ENCODE data around the gene SYT5. TPM values are rescaled to one million over a fixed set of nuclear protein-coding genes. Genes with fewer than 3 reads are reported as not detected.
A peak's percentile ranks its signal among the peaks of the same experiment; 100 is the strongest.

SYT5 gene
- total and polyA plus RNA-seq, 3 experiments from 2014 or later = 0.37 TPM; not detected in 2

DNA sequence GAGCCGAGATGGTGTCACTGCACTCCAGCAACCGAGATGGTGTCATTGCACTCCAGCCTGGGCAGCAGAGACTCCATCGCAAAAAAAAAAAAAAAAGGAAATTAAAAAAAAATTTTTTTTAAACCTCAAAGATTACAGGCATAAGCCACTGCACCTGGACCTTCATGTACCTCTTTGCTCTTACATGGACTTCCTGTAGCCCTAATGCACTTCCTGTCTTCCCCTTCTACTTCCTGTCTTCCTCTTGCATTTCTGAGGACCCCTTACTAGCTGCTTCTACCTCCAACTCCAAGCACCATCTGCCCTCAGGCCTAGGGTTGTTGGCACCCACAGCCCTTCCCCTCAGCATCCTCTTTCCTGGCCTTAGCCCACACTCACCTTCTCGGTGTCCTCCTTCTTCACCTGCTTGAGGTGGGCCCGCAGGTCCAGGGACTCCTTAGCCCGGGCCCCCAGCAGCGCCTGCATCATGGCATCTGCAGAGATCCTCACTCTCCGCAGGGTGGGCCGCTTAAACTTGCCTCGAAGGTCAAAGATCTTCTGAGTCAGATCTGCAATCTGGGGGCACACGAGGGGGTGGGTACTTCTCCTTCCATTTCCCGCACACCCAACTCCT is 26.3 kb downstream of the SYT5 start:
- POLR2A ChIA-PET = no interaction called here

DNA sequence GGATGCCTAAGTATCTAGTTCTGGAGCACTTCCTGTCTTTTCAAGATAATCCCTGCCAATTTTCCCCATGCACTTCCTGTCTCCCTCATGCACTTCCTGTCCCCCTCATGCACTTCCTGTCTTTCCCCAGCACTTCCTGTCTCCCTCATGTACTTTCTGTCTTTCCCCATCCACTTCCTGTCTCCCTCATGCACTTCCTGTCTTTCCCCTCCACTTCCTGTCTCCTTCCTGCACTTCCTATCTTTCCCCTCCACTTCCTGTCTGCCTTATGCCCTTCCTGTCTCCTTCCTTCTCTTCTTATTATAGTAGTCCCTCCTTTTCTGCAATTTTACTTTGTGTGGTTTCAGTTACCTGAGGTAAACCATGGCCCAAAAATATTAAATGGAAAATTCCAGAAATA is 28.1 kb downstream of the SYT5 start:
- POLR2A ChIA-PET = no interaction called here
- Mint-ChIP-seq H3K4me3 (no peak overlapping the region), H3K27ac (peak overlapping the region; percentile 34 to 95 (median 73)), H3K36me3 (peaks cover 0 to 1% (median 0%) of the 10 kb centered on the region in 3 donors), H3K9me3 (peaks cover 3 to 12% (median 7%) of the 10 kb centered on the region in 5 donors), H3K27me3 (peaks cover 25 to 27% of the 10 kb centered on the region in 2 donors), H3K4me1 (peaks cover 23 to 29% (median 25%) of the 10 kb centered on the region in 3 donors)
- peaks cover 5% of the 10 kb centered on the region for H3K27me3 ChIP-seq (ENCODE audit: insufficient read depth, low read length, poor library complexity, severe bottlenecking)
- no peak overlapping the region for H3K4me3 ChIP-seq (ENCODE audit: low read length)
- CTCF ChIA-PET = no interaction called here
- H3K4me1 ChIP-seq (ENCODE audit: insufficient read depth, low read length) = peaks cover 28% of the 10 kb centered on the region
- no peaks in the 10 kb centered on the region for H3K36me3 ChIP-seq (ENCODE audit: insufficient read depth, low read length)
- DNase-seq = no peak
- peaks cover 10% of the 10 kb centered on the region for H3K9me3 ChIP-seq (ENCODE audit: low read length)
- no peak overlapping the region for H3K27ac ChIP-seq (ENCODE audit: low read depth, low read length)

More for the DNA sequence above, 26.3 kb downstream of the SYT5 start:
- CTCF ChIA-PET = interaction anchor here (0.9 to 1.2 kb wide), 2 partner anchors 13 to 264 kb away, joined by 3 to 4 read pairs; no protein-coding TSS in a partner anchor
- Histone ChIP-seq H3K27ac (ENCODE audit: low read depth, low read length) (no peak overlapping the region), H3K36me3 (ENCODE audit: insufficient read depth, low read length) (no peaks in the 10 kb centered on the region), H3K27me3 (ENCODE audit: insufficient read depth, low read length, poor library complexity, severe bottlenecking) (peaks cover 5% of the 10 kb centered on the region), H3K4me1 (ENCODE audit: insufficient read depth, low read length) (peaks cover 28% of the 10 kb centered on the region), H3K9me3 (ENCODE audit: low read length) (peaks cover 10% of the 10 kb centered on the region), H3K4me3 (ENCODE audit: low read length) (no peak overlapping the region)
- Mint-ChIP-seq H3K27me3 (peaks cover 25 to 30% of the 10 kb centered on the region in 2 donors), H3K9me3 (peaks cover 3 to 12% (median 7%) of the 10 kb centered on the region in 5 donors), H3K4me3 (peak overlapping the region in 1 of 7 donors; percentile 25), H3K27ac (peak overlapping the region in 3 of 8 donors; percentile 53 to 89 (median 79)), H3K36me3 (peaks cover 0 to 1% (median 0%) of the 10 kb centered on the region in 3 donors), H3K4me1 (peaks cover 23 to 29% (median 25%) of the 10 kb centered on the region in 3 donors)
- no peak for DNase-seq

DNA sequence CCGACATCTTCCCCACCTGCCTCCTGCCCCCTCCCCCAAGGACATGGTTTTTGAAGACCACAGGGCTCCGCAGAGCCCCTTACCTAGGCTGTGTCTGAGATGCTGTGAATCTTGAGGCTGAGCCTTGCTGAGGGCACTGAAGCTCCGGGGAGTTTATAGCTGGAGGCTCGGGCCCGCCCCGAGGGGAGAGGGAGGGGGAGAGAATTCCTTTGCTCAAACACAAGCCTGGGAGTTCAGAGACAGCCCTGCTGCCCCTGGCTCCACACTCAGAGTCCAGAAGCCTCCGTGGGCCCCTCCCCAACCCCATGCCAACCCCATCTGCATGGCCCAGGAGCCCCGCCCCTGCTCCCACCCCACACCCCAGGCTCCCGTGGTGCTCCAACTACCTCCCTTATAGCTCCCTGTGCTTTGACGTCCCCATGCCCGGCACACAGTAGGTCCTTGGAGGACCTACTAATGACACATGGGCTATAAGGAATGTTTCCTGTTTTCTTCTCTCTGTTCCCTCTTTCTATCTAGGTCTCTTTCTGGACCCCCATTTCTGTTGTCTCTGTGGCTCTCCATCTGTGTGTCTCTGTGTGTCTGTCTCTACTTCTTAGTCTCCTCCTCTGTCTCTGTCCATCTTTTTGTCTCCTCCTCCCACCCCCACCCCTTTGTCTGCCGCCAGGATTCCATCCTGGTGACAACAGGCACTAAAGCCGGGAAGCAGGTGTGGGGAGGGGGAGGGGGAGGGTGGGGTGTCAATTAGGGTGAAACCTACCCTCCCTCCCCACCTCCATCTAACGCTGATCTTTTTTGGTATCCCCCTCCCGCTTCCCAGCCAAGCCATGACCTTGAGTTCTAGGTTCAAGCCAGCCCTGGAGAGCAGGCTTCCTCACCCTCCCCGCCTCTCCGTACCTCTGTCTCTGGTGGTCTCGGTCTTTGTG is 30.7 kb downstream of the SYT5 start, which contains the start of gene TNNT1:
TSS of gene TNNT1 (minus strand) at position 129 of the 926 bp plus-strand sequence. CDS start 2,049 bp downstream, outside the sequence.
- H3K4me3 Mint-ChIP-seq = peak within 1 kb of the TSS in 4 of 7 donors; percentile 17 to 59 (median 26)
- peaks cover 27 to 33% of the 10 kb centered on the region in 2 donors for H3K27me3 Mint-ChIP-seq

DNA sequence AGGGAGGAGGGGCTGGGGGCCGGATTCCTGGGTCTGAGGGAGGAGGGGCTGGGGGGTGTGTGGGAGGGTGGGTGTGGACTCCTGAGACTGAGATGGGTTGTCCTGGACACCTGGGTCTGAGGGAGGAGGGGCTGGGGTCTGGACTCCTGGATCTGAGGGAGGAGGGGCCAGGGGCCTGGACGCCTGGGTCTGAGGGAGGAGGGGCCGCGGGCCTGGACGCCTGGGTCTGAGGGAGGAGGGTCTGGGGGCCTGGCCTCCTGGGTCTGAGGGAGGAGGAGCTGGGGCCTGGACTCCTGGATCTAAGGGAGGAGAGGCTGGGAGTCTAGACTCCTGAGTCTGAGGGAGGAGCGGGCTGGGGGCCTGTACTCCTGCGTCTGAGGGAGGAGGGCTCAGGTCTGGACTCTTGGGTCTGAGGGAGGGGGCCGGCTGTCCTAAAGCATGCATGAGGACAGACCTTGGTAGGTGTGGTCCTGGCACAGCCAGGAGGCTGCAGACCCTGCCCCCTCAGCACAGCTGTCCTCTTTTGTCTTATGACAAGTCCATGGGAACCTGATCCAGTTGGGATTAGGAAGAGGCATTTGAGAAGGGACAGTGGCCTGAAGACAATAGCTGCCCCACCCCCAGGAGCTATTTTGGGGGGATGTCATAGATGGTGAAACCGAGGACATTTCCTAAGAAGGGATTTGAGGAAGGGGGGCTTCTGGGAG is 32.4 kb downstream of the SYT5 start:
- Histone ChIP-seq H3K27ac (ENCODE audit: low read depth, low read length) (peak overlapping the region; percentile 43), H3K9me3 (ENCODE audit: low read length) (peaks cover 10% of the 10 kb centered on the region), H3K36me3 (ENCODE audit: insufficient read depth, low read length) (no peaks in the 10 kb centered on the region), H3K4me3 (ENCODE audit: low read length) (no peak overlapping the region), H3K4me1 (ENCODE audit: insufficient read depth, low read length) (peaks cover 14% of the 10 kb centered on the region), H3K27me3 (ENCODE audit: insufficient read depth, low read length, poor library complexity, severe bottlenecking) (peaks cover 15% of the 10 kb centered on the region)
- Mint-ChIP-seq H3K27me3 (peaks cover 34 to 43% of the 10 kb centered on the region in 2 donors), H3K36me3 (peaks cover 0 to 1% (median 0%) of the 10 kb centered on the region in 3 donors), H3K27ac (peak overlapping the region in 1 of 8 donors; percentile 38), H3K4me3 (peak overlapping the region in 1 of 7 donors; percentile 59), H3K4me1 (peaks cover 7 to 13% (median 8%) of the 10 kb centered on the region in 3 donors), H3K9me3 (peaks cover 0 to 12% (median 5%) of the 10 kb centered on the region in 5 donors)
- no peak for DNase-seq
- CTCF ChIA-PET = no interaction called here
- POLR2A ChIA-PET = no interaction called here

More for the DNA sequence above, 30.7 kb downstream of the SYT5 start, which contains the start of gene TNNT1:
- ChIA-PET CTCF (no interaction called here), POLR2A (no interaction called here)
- Histone ChIP-seq H3K9me3 (ENCODE audit: low read length) (peaks cover 10% of the 10 kb centered on the region), H3K27ac (ENCODE audit: low read depth, low read length) (no peak within 1 kb of the TSS), H3K4me1 (ENCODE audit: insufficient read depth, low read length) (peaks cover 23% of the 10 kb centered on the region), H3K27me3 (ENCODE audit: insufficient read depth, low read length, poor library complexity, severe bottlenecking) (peaks cover 14% of the 10 kb centered on the region), H3K4me3 (ENCODE audit: low read length) (no peak within 1 kb of the TSS), H3K36me3 (ENCODE audit: insufficient read depth, low read length) (no peaks in the 10 kb centered on the region)
- peaks cover 3 to 12% (median 7%) of the 10 kb centered on the region in 5 donors for H3K9me3 Mint-ChIP-seq
- peaks cover 0 to 1% (median 0%) of the 10 kb centered on the region in 3 donors for H3K36me3 Mint-ChIP-seq
- peaks cover 15 to 25% (median 18%) of the 10 kb centered on the region in 3 donors for H3K4me1 Mint-ChIP-seq
- no peak for DNase-seq
- peak within 1 kb of the TSS in 1 of 8 donors; percentile 58 for H3K27ac Mint-ChIP-seq

DNA sequence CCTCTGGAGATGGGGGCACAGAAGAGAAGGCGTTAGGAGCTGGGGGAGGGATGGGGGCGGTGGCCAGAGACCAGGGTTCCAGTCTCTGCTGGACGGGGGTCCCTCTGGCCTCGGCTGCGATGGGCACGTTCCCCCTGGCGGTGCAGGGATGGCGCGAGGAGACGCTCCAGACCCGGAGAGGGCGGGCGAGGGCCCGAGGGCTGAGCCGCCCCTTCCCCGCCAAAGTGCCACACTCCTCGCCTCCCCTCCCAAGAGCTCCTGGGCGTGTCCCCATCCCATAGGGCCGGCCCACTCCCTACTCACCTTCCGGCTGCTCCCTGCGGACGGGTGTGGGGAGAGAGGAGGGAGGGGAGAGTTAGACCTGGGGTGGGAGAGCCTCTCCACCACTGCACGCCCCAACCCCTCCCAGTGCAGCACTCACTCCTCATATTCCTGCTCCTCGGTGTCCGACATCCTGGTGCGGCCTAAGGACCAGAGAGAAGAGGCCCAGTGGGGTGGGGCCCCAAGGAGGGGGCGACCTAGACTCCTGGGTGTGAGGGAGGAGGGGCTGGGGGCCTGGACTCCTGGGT is 33.3 kb downstream of the SYT5 start:
- ChIA-PET POLR2A (interaction anchor here (0.6 kb wide), 1 partner anchor 468 kb away, joined by 4 read pairs; no protein-coding TSS in a partner anchor), CTCF (interaction anchor here (1.0 kb wide), 1 partner anchor 155 kb away, joined by 3 read pairs; no protein-coding TSS in a partner anchor)
- H3K4me1 Mint-ChIP-seq = peaks cover 1 to 6% (median 2%) of the 10 kb centered on the region in 3 donors

DNA sequence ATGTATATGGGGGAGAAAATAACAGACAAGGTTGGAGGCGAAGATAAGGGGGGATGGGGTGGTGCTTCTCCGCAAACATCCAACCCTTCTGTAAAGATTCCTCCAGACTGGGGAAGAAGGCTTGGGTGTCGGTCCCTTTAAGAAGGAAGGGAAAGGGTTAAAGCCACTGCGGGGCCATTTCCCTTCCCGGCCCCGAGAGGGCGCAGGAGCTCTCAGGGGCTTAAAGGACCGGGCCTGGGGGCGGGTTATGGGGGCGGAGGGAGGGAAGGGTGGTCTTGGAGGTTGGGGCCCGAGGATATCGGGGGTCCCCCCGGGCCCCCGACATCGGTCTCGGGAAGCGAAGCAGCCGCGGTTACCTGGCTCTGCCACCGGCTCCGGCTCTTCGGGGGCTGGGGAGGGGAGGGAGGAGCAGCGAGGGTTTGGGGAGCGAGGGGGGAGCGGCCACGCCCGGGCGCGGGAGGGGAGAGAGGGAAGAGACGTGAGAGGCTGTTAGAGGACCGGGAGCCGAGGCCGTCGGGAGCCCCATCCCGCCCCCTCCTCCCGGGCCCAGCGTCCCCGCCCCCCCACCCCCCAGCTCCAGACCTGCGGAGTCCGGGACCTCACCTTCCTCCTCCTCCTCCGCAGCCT is 33.9 kb downstream of the SYT5 start:
- ChIA-PET CTCF (interaction anchor here (1.0 kb wide), 1 partner anchor 156 kb away, joined by 3 read pairs; no protein-coding TSS in a partner anchor), POLR2A (interaction anchor here (0.6 kb wide), 1 partner anchor 468 kb away, joined by 4 read pairs; no protein-coding TSS in a partner anchor)
- Mint-ChIP-seq H3K9me3 (no peaks in the 10 kb centered on the region), H3K27ac (no peak overlapping the region), H3K4me1 (peaks cover 0 to 6% (median 1%) of the 10 kb centered on the region in 3 donors), H3K27me3 (peaks cover 45 to 46% of the 10 kb centered on the region in 2 donors), H3K4me3 (no peak overlapping the region), H3K36me3 (no peaks in the 10 kb centered on the region)
- no peak overlapping the region for H3K4me3 ChIP-seq (ENCODE audit: low read length)
- no peak for DNase-seq
- no peaks in the 10 kb centered on the region for H3K4me1 ChIP-seq (ENCODE audit: insufficient read depth, low read length)
- no peaks in the 10 kb centered on the region for H3K36me3 ChIP-seq (ENCODE audit: insufficient read depth, low read length)
- peaks cover 23% of the 10 kb centered on the region for H3K27me3 ChIP-seq (ENCODE audit: insufficient read depth, low read length, poor library complexity, severe bottlenecking)
- no peak overlapping the region for H3K27ac ChIP-seq (ENCODE audit: low read depth, low read length)
- H3K9me3 ChIP-seq (ENCODE audit: low read length) = no peaks in the 10 kb centered on the region

More for the DNA sequence above, 33.3 kb downstream of the SYT5 start:
- Mint-ChIP-seq H3K36me3 (no peaks in the 10 kb centered on the region), H3K27me3 (peaks cover 40 to 43% of the 10 kb centered on the region in 2 donors), H3K4me3 (no peak overlapping the region), H3K9me3 (peaks cover 0 to 6% (median 2%) of the 10 kb centered on the region in 5 donors), H3K27ac (no peak overlapping the region)
- no peak overlapping the region for H3K4me3 ChIP-seq (ENCODE audit: low read length)
- peak overlapping the region; percentile 43 for H3K27ac ChIP-seq (ENCODE audit: low read depth, low read length)
- peaks cover 5% of the 10 kb centered on the region for H3K4me1 ChIP-seq (ENCODE audit: insufficient read depth, low read length)
- H3K27me3 ChIP-seq (ENCODE audit: insufficient read depth, low read length, poor library complexity, severe bottlenecking) = peaks cover 17% of the 10 kb centered on the region
- no peaks in the 10 kb centered on the region for H3K36me3 ChIP-seq (ENCODE audit: insufficient read depth, low read length)
- no peak for DNase-seq
- peaks cover 4% of the 10 kb centered on the region for H3K9me3 ChIP-seq (ENCODE audit: low read length)

DNA sequence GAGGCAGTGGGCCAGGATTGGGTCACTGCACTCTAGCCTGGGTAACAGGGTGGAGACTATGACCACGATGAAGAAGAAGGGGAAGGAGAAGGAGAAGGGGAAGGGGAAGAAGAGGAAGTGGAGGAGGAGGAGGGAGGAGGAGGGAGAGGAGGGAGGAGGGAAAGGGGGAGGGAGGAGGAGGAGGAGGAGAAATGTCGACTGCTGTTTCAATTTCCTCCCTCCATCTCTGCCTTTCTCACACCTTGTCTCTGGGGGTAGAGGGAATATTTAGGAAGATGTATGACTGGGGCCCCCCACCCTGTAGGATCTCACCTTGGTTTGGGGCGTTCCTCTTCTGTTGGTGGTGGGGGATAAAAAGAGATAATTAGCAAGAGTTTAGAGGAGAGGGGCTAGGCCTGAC is 34.9 kb downstream of the SYT5 start:
- CTCF ChIA-PET = interaction anchor here (6.5 kb wide), 1 partner anchor 359 kb away, joined by 80 read pairs; no protein-coding TSS in a partner anchor

More for the DNA sequence above, 34.9 kb downstream of the SYT5 start:
- Mint-ChIP-seq H3K4me1 (peaks cover 0 to 9% (median 1%) of the 10 kb centered on the region in 3 donors), H3K27ac (no peak overlapping the region), H3K9me3 (no peaks in the 10 kb centered on the region), H3K27me3 (peaks cover 49 to 52% of the 10 kb centered on the region in 2 donors), H3K36me3 (no peaks in the 10 kb centered on the region), H3K4me3 (no peak overlapping the region)
- Histone ChIP-seq H3K27ac (ENCODE audit: low read depth, low read length) (no peak overlapping the region), H3K4me3 (ENCODE audit: low read length) (no peak overlapping the region), H3K36me3 (ENCODE audit: insufficient read depth, low read length) (no peaks in the 10 kb centered on the region), H3K27me3 (ENCODE audit: insufficient read depth, low read length, poor library complexity, severe bottlenecking) (peaks cover 27% of the 10 kb centered on the region), H3K9me3 (ENCODE audit: low read length) (no peaks in the 10 kb centered on the region), H3K4me1 (ENCODE audit: insufficient read depth, low read length) (no peaks in the 10 kb centered on the region)
- POLR2A ChIA-PET = interaction anchor here (0.6 kb wide), 1 partner anchor 136 kb away, joined by 5 read pairs; no protein-coding TSS in a partner anchor
- no peak for DNase-seq

Measured in CD8-positive, alpha-beta memory T cell (primary cell).